ENCODE measurements around the gene METTL17.
"Not testable (repeated sequence)": the region's sequence is repeated elsewhere in the genome, so short reads cannot be mapped to it uniquely, and the experiment has no call there.

The METTL17 gene

GRCh38 chr14:20989787-20990600, at the start of gene METTL17:
Gene METTL17, plus strand, starts transcription at chr14:20989980. Its CDS starts 23 bp downstream, at chr14:20990003.
- peak; percentile 88 for DNase-seq

- DNase-seq, result not testable (repeated sequence)
These were observed 44.6 kb upstream of the METTL17 start for GRCh38 chr14:20945146-20945545.

GRCh38 chr14:20946707-20947106, 43.1 kb upstream of the METTL17 start:
- DNase-seq, result not testable (repeated sequence)

GRCh38 chr14:20954736-20955537, 34.8 kb upstream of the METTL17 start, which contains the start of gene RNASE2:
Gene RNASE2, plus strand, starts transcription at chr14:20955487. Its CDS starts 285 bp downstream, at chr14:20955772.
- DNase-seq, result not testable (repeated sequence)

GRCh38 chr14:20955538-20955873, 34.3 kb upstream of the METTL17 start:
- DNase-seq, result not testable (repeated sequence)

GRCh38 chr14:20956376-20956976, 33.3 kb upstream of the METTL17 start:
- no peak for DNase-seq

- DNase-seq, result not testable (repeated sequence)
These were observed 30.8 kb upstream of the METTL17 start for GRCh38 chr14:20958946-20959345.

- DNase-seq, result no peak
These were observed 20.4 kb upstream of the METTL17 start for GRCh38 chr14:20969336-20969735.

- no peak for DNase-seq
These were observed 19.2 kb upstream of the METTL17 start for GRCh38 chr14:20970647-20970982.

- DNase-seq, result peak; percentile 81
These were observed 18.6 kb upstream of the METTL17 start for GRCh38 chr14:20970983-20971704.

GRCh38 chr14:20971705-20972021, 18.1 kb upstream of the METTL17 start:
- no peak for DNase-seq

- no peak for DNase-seq
These were observed 16.3 kb upstream of the METTL17 start for GRCh38 chr14:20973501-20973900.

GRCh38 chr14:20976291-20976690, 13.5 kb upstream of the METTL17 start:
- no peak for DNase-seq

- no peak for DNase-seq
These were observed 11.1 kb upstream of the METTL17 start for GRCh38 chr14:20978687-20979086.

- no peak for DNase-seq
These were observed 8.9 kb upstream of the METTL17 start for GRCh38 chr14:20980906-20981305.

GRCh38 chr14:20982646-20983369, 7.0 kb upstream of the METTL17 start:
- no peak for DNase-seq

- not testable (repeated sequence) for DNase-seq
These were observed 4.1 kb upstream of the METTL17 start for GRCh38 chr14:20985650-20986049.

- no peak for DNase-seq
These were observed 3.0 kb upstream of the METTL17 start for GRCh38 chr14:20986811-20987210.

GRCh38 chr14:20988717-20989470, 886 bp upstream of the METTL17 start:
- DNase-seq, result no peak

GRCh38 chr14:20989471-20989786, 351 bp upstream of the METTL17 start:
- no peak for DNase-seq

- DNase-seq, result no peak
These were observed 6.7 kb downstream of the METTL17 start for GRCh38 chr14:20996521-20996920.

GRCh38 chr14:20997115-20997514, 7.3 kb downstream of the METTL17 start:
- no peak for DNase-seq

Data from activated naive CD4-positive, alpha-beta T cell treated with Interleukin-2 at 50 U/mL for 16 hours (primary cell).